Measurements from ENCODE around the gene GALNT17.

Gene GALNT17

DNA sequence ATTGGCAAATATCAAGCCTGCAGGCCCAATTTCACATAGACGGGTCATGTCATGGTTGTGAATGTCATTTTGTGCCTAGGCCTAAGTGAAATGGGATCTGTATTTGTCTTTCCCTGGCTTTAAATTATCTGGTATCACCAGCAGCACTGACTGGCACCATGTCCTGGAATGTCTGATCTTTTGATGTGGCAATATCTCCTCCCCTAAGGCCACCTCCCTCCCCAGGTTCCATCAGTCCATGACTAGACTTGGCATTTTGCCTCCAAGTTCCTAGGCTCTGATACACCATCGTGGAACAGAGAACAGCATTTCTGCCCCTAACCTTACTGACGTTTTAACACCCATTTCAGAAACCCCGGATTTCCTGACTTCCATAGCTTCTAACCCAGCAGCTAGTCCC lies 513.9 kb downstream of the GALNT17 start:
- no peak for DNase-seq

DNA sequence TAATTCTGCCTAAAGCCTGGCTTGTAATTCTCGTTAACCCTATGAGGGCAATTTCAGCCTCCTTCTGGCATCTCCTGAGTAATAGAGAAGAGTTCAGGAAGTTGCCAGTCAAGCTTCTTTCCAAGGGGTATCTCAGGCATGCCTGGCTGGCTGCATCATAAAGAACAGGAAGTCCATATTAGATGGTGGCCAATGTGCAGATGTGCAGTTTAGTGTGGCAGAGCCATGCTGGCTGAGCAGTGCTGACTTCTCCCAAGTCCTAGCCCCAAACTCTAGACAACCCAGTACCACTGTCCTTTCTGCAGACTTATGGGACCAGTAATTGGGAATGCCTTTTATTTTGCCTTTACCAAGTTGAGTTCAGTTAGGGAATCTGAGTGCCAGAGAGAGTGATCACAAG lies 517.9 kb downstream of the GALNT17 start:
- no peak for DNase-seq

DNA sequence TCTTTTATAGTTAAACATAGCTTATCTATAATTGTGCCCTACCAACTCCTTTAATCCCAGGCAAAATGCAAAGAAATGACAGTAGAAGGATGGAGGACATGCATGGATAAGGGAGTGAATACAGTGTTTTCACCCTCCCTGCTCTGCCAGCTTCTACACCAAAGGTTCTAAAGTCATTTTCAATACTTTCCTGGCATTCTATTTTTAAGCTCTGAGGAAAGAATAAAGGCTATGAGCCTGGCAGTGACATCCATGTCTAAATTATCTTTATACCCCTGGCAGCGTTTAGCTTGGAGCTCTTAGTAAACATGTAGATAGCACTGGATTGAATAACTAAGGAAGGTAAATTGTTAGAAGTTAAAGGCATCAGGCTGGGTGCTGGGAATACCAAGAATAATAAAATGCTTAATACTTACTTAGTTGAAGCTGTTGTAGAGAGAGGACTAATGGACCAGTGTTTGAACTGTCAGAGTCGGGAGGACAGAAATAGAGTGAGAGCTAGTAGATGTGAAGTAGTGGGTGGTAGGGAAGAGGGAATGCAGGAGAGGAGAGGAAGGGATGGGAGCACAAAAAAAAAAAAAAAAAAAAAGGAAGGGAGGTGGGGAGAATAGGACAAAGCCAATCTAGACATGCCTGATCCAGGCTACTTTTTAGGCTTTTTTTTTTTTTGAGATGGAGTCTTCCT lies 518.9 kb downstream of the GALNT17 start:
- no peak for DNase-seq

DNA sequence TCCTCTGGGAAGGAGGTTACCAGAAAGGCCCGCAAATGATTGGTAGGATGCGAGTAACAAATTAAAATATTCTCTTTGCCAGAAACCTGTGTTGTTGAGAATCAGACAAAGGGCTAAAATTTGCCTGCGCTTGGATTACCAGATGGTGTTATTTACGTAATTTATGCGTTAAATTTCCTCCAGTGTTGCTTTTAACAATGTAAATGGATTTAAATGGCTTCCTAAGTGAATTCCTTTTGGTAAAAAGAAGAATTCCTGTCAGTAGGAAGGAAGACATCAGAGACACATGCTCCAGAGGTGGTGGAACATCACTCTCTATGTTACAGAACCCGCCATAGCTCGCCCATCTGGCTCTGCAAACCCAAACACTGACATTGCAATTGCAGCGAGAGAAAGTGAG lies 520.6 kb downstream of the GALNT17 start:
- DNase-seq = no peak

DNA sequence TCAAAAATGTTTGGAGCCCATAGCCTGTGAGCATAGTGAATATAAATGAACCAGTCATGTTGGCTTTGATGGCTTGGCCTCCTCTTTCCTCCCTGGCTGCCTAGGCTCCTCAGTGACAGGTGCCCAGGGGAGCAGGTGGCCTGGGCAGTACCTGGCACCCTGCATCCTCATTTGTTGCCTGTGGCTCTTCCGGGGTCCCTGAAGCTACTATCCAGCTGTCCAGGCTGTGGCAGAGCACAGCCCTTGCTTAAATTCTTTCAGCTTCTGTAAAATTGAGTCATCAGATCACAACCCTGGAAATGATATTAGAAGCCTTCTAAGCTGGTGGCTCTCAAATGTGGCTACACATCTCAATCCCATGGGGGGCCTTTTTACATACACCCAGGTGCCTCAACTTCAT lies 525.4 kb downstream of the GALNT17 start:
- no peak for DNase-seq

DNA sequence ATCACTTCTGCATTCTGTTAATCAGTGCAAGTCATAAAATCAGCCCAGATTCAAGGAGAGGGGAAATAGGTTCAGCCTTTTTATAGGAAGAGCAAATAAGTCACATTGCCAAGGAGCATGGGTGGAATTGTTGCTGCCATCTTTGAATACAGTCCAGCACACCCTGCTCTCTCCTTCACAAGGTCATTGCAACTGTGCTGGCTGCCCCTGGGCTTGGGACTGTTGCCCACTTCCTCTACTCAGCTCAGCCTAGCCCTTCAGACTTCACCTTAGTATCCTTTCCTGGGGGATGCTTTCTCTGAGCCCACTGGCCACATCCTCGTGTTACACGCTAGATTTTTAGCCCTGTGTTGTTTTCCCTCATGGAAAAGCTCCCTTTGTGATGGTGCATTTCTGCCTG lies 527.7 kb downstream of the GALNT17 start:
- no peak for DNase-seq

DNA sequence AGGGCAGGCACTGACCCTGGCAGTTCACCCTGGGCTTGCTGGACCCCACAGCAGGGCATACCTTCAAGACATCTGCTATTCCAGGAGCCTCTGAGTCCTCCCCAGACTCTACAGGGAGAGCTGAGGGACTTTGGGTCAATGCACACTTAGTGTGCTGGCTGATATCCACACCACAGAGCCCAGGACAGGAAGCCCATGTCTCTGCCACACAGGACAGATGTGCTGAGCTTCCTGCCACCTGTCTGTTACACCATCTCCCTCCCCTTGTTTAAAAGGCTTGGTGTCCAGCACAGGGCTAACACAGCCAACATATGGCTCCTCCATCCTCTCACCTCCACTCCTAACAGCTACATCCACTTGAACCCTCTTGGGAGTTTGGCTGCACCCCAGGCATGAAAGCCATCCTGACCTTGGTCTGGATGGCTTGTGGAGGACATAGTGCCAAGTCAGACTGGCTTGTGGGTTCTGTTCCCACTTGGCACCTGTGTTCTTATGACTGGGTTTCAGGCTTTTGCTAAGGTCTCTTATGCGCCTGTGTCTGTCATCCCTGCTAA lies 529.8 kb downstream of the GALNT17 start:
- DNase-seq = no peak

DNA sequence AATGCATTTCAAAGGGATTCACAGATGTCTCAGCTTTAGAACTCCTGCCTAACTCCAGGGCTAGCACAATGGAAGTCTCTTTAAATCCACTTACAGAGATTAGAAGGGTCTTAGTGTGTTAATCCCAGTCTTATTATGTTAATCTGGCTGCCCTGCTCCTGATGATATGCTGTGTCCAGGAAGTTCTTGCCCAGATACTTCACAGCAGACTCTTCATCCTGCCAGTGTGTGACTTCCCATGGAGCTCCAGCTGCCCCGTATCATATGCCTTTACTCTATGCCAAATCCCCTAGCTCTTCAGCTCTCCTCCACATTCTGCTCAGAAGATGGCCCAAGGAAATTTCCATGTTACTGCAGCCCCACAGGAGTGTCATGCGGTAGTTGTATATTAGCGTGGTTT lies 533.8 kb downstream of the GALNT17 start:
- DNase-seq = no peak

DNA sequence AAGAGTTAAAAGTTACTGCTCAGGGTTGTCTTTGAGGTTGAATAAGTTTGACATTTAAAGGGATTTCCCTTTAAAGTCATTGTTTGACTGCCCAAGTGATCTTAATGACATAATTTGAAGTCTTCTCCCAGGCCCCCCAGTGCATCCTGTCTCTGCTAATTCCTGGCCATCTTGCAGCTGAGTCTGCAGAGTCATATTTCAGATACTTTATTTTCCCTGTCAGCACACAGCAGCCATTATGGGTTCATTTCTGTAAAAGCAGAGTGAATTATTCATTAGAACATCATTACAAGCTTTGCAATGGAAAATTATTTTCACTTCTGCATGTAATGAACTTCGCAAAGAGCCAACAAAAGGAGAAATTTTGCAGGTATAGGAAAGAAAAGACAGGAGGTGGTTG lies 536.6 kb downstream of the GALNT17 start:
- DNase-seq = no peak

DNA sequence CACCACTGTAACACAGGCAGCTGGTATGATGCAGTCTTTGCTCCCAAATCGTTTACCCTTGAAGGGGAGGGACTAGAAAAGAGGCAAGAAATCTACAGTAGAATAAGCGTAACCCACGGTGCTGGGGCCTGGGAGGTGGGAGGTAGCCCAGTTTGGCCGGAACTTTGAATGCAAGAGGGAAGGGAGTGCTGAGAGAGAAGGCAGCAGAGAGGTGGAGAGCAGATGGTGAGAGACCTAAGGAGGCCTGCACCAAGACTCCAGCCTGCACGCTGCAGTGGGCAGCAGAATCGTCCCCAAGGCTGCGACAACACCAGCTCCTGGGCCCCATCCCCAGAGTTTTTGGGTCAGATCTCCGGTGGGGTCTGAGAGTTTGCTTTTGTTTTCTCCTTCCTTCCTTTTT lies 547.5 kb downstream of the GALNT17 start:
- DNase-seq = no peak

DNA sequence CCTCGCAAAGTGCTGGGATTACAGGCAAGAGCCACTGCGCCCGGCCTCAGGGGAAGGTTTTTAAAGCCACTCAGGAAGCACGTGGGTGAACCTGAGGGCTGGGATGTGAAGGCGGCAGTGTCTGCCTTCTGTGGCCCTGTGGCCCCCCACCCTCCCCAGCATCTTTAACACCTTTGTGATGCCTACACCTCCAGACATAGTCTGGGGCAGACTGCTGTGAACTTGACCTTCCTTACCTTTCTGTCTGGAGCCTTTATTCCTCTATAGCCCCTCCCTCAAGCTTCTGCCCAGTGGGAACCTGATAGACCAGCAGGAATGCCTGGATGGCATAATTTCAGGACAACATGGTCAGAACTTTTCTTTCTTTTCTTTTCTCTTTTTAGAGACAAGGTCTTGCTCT lies 550.2 kb downstream of the GALNT17 start:
- no peak for DNase-seq

DNA sequence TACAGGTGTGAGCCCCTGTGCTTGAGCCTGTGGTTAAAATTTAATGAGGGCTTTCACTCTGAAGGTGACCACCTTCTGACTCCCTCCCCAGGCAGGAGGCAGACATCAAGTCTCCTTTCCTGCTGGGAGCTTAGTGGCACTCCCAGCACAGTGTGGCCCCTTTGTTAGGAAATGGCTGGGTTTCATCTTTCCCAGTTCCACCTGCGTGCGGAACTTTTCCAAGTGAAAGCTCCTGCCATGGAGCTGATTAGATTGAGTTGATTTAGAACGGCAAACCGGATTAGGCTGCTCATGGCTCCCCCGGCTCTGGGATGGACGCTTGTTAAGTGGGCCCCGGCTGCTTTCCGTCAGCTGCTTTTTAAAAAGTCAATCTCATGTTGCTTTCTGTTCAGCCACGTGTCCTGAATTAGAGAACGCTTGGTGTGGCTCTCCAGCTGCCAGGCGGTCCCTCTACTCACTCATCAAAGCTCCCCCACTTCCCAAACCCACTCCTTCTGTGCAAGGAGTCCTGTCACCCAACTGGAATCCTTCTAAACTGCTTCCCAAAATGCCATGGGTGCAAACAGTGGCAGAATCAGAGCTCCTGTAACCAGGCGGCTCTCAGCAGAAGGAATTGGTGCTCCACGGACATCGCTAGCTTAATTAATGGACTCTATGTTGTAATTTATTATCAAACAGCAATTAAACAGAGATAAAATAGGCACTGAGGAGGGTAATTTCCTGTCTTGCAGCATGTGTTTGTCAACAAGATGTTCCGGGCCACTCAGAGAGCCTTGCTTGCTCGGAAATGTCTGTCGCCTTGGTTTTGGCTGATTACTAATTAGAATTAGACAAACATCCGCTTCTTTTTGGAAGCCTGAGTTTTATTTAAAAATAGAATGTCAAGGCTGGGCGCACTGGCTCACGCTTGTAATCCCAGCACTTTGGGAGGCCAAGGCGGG lies 551.2 kb downstream of the GALNT17 start:
- DNase-seq = no peak

DNA sequence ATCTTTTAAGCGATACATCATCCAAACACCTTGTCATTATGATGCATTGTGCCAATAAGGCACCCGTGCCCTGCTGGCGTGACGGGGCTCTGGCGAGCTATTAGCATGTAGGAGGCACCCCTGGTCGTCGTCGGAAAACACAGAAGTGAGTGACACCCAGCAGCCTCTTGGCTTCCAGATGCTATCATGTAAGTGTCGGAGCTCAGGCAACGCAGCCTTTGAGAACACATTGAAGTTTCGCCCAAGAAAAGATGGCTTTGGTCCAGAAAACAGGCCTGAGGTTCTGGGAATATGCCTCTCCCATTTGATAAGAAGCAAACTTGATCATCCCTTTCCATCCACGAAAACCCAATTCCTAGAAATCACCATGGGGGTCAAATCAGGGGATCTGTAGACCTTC lies 555.3 kb downstream of the GALNT17 start:
- DNase-seq = no peak

DNA sequence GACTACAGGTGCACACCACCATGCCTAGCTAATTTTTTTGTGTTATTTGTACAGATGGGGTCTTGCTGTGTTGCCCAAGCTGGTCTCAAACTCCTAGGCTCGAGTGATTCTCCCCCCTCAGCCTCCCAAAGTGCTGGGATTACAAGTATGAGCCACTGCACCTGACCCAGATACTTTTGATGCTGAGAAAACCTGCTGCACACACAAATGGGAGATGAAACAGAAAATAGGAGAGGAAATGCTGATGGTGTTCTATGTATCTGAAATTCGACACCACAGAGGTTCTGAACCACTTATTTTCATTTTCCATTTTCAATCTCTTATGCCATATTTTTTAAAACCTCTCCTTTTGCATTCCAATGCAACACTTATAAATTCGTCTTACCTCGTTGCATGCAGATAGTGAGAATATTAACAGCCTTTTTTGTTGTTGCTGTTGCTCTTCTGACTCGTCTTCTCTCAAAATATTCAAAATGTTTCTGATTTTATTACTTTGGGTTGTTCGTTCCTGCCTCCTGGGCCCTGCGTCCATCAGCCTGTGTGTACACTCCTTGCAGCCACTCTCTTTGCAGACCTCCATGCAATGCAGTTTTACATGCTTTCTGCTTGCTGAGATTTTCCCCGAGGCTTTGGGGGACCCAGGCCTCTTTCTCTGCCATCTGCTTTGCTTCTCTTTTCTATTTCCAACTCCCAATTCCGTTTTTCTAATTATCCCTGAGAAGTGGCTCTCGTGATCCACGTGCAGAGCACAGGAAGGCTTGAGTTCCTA lies 556.1 kb downstream of the GALNT17 start:
- DNase-seq = no peak

DNA sequence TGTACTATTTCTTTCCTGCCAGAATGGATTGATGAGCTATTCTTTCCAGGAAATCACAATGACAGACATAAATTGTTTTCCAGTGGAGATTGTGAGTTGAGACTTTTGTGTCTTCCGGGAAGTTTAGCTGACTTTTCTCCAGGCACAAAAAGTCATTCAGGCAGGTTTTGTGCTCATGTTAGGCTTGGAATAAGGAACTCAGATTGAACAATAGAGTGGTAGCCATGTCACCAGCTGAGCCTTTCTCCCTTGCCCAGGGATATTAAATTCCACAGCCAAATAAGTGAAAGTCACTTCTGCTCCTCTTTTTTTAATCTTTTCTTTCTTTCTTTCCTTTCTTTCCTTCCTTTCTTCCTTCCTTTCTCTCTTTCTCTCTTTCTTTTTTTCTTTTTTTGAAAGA lies 559.6 kb downstream of the GALNT17 start:
- no peak for DNase-seq

DNA sequence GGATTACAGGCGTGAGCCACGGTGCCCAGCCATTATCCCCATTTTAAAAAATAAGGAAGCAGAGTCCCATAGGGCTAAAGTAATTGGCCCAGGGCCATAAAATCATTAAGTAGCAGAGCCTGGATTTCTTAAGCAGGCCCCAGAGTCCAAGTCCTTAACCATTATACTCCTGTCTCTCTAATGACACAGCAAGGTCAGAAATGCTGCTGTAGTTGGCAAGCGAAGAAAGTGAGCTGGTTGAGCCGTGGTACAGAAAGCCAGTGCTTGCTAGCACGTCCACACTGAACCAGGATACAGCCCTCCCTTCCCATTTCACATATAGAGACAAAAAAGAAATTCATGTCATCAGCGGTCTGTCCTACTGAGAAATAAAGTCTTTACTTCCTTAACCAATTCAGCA lies 562.7 kb downstream of the GALNT17 start:
- DNase-seq = no peak

DNA sequence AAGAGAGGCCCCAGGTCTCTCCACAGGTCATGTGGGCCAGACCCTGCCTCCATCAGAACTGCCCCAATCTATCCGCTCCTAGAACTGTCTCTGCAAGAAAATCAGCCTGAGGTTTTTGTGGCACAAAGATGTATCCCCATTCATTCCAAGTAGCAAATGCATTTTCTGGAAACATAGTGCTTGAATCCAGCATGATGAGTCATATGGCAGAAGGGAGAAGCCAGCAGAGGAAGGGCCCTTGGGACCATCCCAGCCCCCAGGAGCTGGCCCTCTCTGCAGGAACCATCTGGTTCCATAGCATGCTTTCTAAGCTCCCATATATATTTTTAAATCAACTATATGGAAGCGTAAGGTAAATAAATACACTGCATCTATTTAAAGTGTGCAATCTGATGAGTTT lies 563.2 kb downstream of the GALNT17 start:
- DNase-seq = no peak

DNA sequence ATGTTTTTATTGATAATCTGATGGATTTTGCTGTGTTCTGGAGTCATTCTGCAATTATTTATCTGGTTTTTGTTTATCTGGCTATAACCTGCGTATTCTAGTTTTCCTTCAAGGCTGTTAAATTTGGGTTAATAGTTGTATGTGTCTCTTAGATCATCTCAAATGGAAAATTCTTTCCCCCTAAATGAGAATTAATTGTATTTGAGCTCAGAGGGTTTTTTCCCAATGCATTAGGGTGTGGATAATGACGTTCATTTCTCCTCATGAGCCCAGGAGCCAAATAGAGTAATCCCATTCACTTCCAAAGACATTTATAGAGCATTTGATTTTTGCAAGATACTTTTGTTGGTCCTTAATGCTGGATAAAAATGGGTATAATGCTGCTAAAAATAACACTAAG lies 564.6 kb downstream of the GALNT17 start:
- no peak for DNase-seq

DNA sequence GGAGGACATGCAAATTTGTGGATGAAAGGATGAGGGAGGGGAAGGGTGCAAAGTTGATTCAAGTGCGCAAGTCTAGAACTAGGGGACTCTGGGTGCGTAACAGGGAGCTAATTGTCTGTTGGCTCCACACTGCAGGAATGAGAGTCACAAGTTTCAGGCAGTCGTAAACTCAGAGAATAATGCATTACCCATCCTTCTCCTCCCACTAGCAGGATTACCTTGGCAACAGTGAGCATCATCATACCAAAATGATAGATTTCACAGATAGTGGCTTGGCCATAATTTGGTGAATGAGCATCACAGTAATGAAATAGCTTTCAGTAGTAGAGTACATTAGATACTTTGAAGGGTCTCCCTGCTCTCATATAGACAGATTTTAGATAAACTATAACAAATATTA lies 565.5 kb downstream of the GALNT17 start:
- DNase-seq = no peak

DNA sequence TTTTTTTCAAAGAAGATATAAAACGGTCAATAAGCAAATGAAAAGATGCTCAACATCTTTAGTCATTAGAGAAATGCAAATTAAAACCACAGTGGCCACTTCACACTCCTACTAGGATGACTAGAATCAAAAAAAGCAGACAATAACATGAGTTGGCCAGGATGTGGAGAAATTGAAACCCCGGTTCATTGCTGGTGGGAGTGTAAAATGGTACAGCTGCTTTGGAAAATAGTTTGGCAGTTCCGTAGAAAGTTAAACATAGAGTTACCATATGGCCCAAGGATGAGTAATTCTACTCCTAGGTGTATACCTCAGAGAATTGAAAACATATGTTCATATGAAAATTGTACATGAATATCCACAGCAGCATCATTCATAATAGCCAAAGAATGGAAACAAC lies 573.3 kb downstream of the GALNT17 start:
- DNase-seq = no peak

DNA sequence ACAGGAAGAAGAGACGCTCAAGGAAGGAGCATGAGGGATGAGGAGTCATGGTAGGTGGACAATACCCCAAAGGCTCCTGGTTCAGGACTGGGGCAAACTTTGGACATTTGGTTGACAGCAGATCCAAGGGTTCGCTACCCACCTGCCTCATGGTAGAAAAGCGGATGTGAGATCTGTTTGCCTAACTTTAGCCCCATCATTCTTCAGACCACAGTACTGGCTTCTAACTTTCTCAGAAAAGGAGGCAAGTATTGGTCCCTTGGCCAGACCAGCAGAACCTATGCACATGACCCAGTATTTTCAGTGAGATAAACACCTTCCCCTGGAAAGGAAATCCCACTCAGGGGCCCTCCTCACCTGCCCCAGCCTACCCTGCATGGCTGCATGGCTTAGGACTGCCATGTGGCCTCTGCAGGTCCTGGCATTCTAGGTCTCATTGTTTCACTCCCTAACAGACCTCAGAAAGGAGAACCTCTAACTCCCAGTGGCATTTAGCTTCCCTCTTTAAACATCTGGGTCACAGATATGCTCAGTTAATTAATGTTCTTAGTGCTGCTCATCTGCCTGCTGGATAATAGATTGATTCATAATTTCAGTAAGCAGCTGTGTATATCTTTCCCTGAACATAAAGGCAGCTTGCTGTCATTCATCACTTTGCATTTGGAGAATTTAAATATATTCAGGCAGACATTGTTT lies 574.1 kb downstream of the GALNT17 start:
- no peak for DNase-seq

DNA sequence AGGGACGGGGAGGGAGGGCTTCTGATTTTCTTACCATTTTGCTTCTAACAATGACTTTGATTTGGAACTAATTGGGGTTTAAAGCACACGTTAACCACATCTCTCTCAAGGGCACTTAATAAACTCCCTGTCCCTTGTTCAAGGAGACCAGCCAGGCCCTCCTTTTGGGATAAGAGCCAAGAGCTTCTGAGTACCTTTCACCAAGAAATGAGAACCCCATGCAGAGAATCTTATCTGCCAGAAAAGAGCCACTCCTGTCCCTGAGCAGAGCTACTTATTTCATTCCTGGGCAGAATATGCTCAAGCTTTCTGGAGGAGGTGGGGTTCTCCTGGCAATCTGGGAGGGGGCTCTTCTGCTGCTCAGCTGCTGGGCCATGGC lies 574.6 kb downstream of the GALNT17 start:
- no peak for DNase-seq

DNA sequence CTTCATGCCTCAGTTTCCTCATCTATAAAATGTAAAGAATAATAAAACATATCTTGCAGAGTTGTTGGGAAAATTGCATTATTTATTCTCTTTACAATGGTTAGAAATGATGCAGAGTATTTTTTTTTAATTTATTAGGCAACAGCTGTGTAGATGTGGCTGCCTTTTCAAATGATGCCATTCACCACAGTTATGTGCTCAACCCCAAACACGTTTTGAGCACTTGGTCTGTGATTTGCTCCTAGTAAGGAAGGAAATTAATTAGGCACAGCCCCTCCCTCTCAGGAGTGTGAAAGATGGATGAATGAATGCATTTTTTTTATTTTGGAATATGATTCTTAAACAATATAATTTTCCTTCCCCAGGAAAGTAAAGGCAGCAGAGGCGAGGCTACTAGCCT lies 575.1 kb downstream of the GALNT17 start:
- no peak for DNase-seq

Measured in CD4-positive, alpha-beta T cell treated with Interleukin-21 for 1 hour (primary cell).